ENCODE results near the gene TTC14. TPM values are rescaled to one million over a fixed set of nuclear protein-coding genes. Genes with fewer than 3 reads are reported as not detected.

Gene TTC14, protein sequence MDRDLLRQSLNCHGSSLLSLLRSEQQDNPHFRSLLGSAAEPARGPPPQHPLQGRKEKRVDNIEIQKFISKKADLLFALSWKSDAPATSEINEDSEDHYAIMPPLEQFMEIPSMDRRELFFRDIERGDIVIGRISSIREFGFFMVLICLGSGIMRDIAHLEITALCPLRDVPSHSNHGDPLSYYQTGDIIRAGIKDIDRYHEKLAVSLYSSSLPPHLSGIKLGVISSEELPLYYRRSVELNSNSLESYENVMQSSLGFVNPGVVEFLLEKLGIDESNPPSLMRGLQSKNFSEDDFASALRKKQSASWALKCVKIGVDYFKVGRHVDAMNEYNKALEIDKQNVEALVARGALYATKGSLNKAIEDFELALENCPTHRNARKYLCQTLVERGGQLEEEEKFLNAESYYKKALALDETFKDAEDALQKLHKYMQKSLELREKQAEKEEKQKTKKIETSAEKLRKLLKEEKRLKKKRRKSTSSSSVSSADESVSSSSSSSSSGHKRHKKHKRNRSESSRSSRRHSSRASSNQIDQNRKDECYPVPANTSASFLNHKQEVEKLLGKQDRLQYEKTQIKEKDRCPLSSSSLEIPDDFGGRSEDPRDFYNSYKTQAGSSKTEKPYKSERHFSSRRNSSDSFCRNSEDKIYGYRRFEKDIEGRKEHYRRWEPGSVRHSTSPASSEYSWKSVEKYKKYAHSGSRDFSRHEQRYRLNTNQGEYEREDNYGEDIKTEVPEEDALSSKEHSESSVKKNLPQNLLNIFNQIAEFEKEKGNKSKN
- polyA plus RNA-seq (2013, experiment 1 of 2), result 39.9 TPM
- 39.5 TPM for polyA plus RNA-seq (2013, experiment 2 of 2)

- no peak within 1 kb of the TSS for H2BK120ac ChIP-seq (ENCODE audit: low read depth, low read length)
- H2BK12ac ChIP-seq (ENCODE audit: low read length), result no peak within 1 kb of the TSS
- peak; percentile 70 for DNase-seq (ENCODE audit: low spot score)
- H2BK5ac ChIP-seq (ENCODE audit: low read length), result no peak within 1 kb of the TSS
- H3K14ac ChIP-seq (ENCODE audit: low read length), result peak within 1 kb of the TSS; percentile 41
- H3K4me2 ChIP-seq (ENCODE audit: insufficient read depth, low read length, poor library complexity, severe bottlenecking), result peak within 1 kb of the TSS; percentile 71
- H3K4ac ChIP-seq (ENCODE audit: low read length), result peak within 1 kb of the TSS; percentile 18
- H3K9me3 ChIP-seq (replicated peaks in 1 of 2; ENCODE audit: control insufficient read depth in 2 of 2, insufficient read depth in 1 of 2, low read depth in 1 of 2, low read length in 2 of 2), result no peaks in the 10 kb centered on the region
- H4K91ac ChIP-seq (ENCODE audit: low read depth, low read length, poor library complexity), result no peak within 1 kb of the TSS
- H3K9ac ChIP-seq (ENCODE audit: low read depth, low read length, poor library complexity), result peak within 1 kb of the TSS; percentile 94
- peak within 1 kb of the TSS; percentile 71 for H3K27ac ChIP-seq (replicated peaks; ENCODE audit: low read length)
- peaks cover 6 to 39% of the 10 kb centered on the region in 2 donors for H3K36me3 ChIP-seq (replicated peaks in 1 of 2; ENCODE audit: control insufficient read depth in 2 of 2, insufficient read depth in 2 of 2, low read length in 2 of 2)
- H3K23ac ChIP-seq (ENCODE audit: low read depth, low read length, poor library complexity), result peak within 1 kb of the TSS; percentile 69
- H2AK5ac ChIP-seq (ENCODE audit: low read depth, low read length), result no peak within 1 kb of the TSS
- H4K8ac ChIP-seq (ENCODE audit: low read depth, low read length), result no peak within 1 kb of the TSS
- H3K4me1 ChIP-seq (ENCODE audit: control insufficient read depth in 2 of 2, insufficient read depth in 1 of 2, low read depth in 1 of 2, low read length in 2 of 2), result peaks cover 0 to 7% of the 10 kb centered on the region in 2 donors
- H2AFZ ChIP-seq (ENCODE audit: low read length), result peak within 1 kb of the TSS; percentile 91
- peak within 1 kb of the TSS; percentile 79 to 98 for H3K4me3 ChIP-seq (ENCODE audit: low read length in 2 of 2)
- no peaks in the 10 kb centered on the region for H3K27me3 ChIP-seq (ENCODE audit: control insufficient read depth in 3 of 3, insufficient read depth in 3 of 3, low read depth in 1 of 3, low read length in 3 of 3)
- H2BK15ac ChIP-seq (ENCODE audit: low read length), result no peak within 1 kb of the TSS
- peaks cover 5% of the 10 kb centered on the region for H3K79me1 ChIP-seq (ENCODE audit: low read depth, low read length)
- no CpG with 5 or more reads among the region's 70 CpGs for WGBS, 2 donors (ENCODE audit: extremely low coverage in 2 of 2, insufficient read length in 2 of 2, insufficient replicate concordance in 1 of 2)
- H3K18ac ChIP-seq (ENCODE audit: low read length), result peak within 1 kb of the TSS; percentile 89
Observed at GRCh38 chr3:180601688-180602666, at the start of gene TTC14. Gene TTC14, plus strand, starts transcription at chr3:180602163. Its CDS starts 99 bp downstream, at chr3:180602262.

- Histone ChIP-seq H3K27ac (replicated peaks; ENCODE audit: low read length) (no peak overlapping the region), H3K23ac (ENCODE audit: low read depth, low read length, poor library complexity) (no peak overlapping the region), H3K9ac (ENCODE audit: low read depth, low read length, poor library complexity) (no peak overlapping the region), H3K4me2 (ENCODE audit: insufficient read depth, low read length, poor library complexity, severe bottlenecking) (no peak overlapping the region), H2AFZ (ENCODE audit: low read length) (no peak overlapping the region), H3K27me3 (ENCODE audit: control insufficient read depth in 3 of 3, insufficient read depth in 3 of 3, low read depth in 1 of 3, low read length in 3 of 3) (no peaks in the 10 kb centered on the region), H3K18ac (ENCODE audit: low read length) (no peak overlapping the region), H3K36me3 (replicated peaks in 1 of 2; ENCODE audit: control insufficient read depth in 2 of 2, insufficient read depth in 2 of 2, low read length in 2 of 2) (no peaks in the 10 kb centered on the region), H2BK120ac (ENCODE audit: low read depth, low read length) (no peak overlapping the region), H3K4me1 (ENCODE audit: control insufficient read depth in 2 of 2, insufficient read depth in 1 of 2, low read depth in 1 of 2, low read length in 2 of 2) (peaks cover 0 to 2% of the 10 kb centered on the region in 2 donors), H3K14ac (ENCODE audit: low read length) (no peak overlapping the region), H2AK5ac (ENCODE audit: low read depth, low read length) (no peak overlapping the region), H3K9me3 (replicated peaks in 1 of 2; ENCODE audit: control insufficient read depth in 2 of 2, insufficient read depth in 1 of 2, low read depth in 1 of 2, low read length in 2 of 2) (no peaks in the 10 kb centered on the region), H3K4ac (ENCODE audit: low read length) (no peak overlapping the region), H3K79me1 (ENCODE audit: low read depth, low read length) (no peaks in the 10 kb centered on the region), H3K4me3 (ENCODE audit: low read length in 2 of 2) (no peak overlapping the region), H4K8ac (ENCODE audit: low read depth, low read length) (no peak overlapping the region), H2BK15ac (ENCODE audit: low read length) (no peak overlapping the region), H2BK12ac (ENCODE audit: low read length) (no peak overlapping the region), H4K91ac (ENCODE audit: low read depth, low read length, poor library complexity) (no peak overlapping the region), H2BK5ac (ENCODE audit: low read length) (no peak overlapping the region)
- no CpG with 5 or more reads among the region's 4 CpGs for WGBS, 2 donors (ENCODE audit: extremely low coverage in 2 of 2, insufficient read length in 2 of 2, insufficient replicate concordance in 1 of 2)
- DNase-seq (ENCODE audit: low spot score), result no peak
Observed at GRCh38 chr3:180563406-180563805, 38.6 kb upstream of the TTC14 start.

GRCh38 chr3:180564676-180565075, 37.3 kb upstream of the TTC14 start:
- H3K79me1 ChIP-seq (ENCODE audit: low read depth, low read length), result no peaks in the 10 kb centered on the region
- no peak overlapping the region for H3K4me3 ChIP-seq (ENCODE audit: low read length in 2 of 2)
- H4K8ac ChIP-seq (ENCODE audit: low read depth, low read length), result no peak overlapping the region
- peaks cover 0 to 2% of the 10 kb centered on the region in 2 donors for H3K4me1 ChIP-seq (ENCODE audit: control insufficient read depth in 2 of 2, insufficient read depth in 1 of 2, low read depth in 1 of 2, low read length in 2 of 2)
- H2BK12ac ChIP-seq (ENCODE audit: low read length), result no peak overlapping the region
- H3K9me3 ChIP-seq (replicated peaks in 1 of 2; ENCODE audit: control insufficient read depth in 2 of 2, insufficient read depth in 1 of 2, low read depth in 1 of 2, low read length in 2 of 2), result no peaks in the 10 kb centered on the region
- H3K4ac ChIP-seq (ENCODE audit: low read length), result no peak overlapping the region
- no peak overlapping the region for H3K23ac ChIP-seq (ENCODE audit: low read depth, low read length, poor library complexity)
- H3K4me2 ChIP-seq (ENCODE audit: insufficient read depth, low read length, poor library complexity, severe bottlenecking), result no peak overlapping the region
- H3K36me3 ChIP-seq (replicated peaks in 1 of 2; ENCODE audit: control insufficient read depth in 2 of 2, insufficient read depth in 2 of 2, low read length in 2 of 2), result no peaks in the 10 kb centered on the region
- H2AK5ac ChIP-seq (ENCODE audit: low read depth, low read length), result no peak overlapping the region
- H3K9ac ChIP-seq (ENCODE audit: low read depth, low read length, poor library complexity), result no peak overlapping the region
- H3K27ac ChIP-seq (replicated peaks; ENCODE audit: low read length), result no peak overlapping the region
- H2BK120ac ChIP-seq (ENCODE audit: low read depth, low read length), result no peak overlapping the region
- DNase-seq (ENCODE audit: low spot score), result no peak
- H3K14ac ChIP-seq (ENCODE audit: low read length), result no peak overlapping the region
- no peak overlapping the region for H4K91ac ChIP-seq (ENCODE audit: low read depth, low read length, poor library complexity)
- no peak overlapping the region for H2AFZ ChIP-seq (ENCODE audit: low read length)
- H2BK15ac ChIP-seq (ENCODE audit: low read length), result no peak overlapping the region
- peaks cover 0 to 3% (median 0%) of the 10 kb centered on the region in 3 experiments for H3K27me3 ChIP-seq (ENCODE audit: control insufficient read depth in 3 of 3, insufficient read depth in 3 of 3, low read depth in 1 of 3, low read length in 3 of 3)
- no CpG with 5 or more reads among the region's 2 CpGs for WGBS, 2 donors (ENCODE audit: extremely low coverage in 2 of 2, insufficient read length in 2 of 2, insufficient replicate concordance in 1 of 2)
- H3K18ac ChIP-seq (ENCODE audit: low read length), result no peak overlapping the region
- H2BK5ac ChIP-seq (ENCODE audit: low read length), result no peak overlapping the region

Measured in neuronal stem cell (in vitro differentiated cells).